ENCODE data around the gene ZCCHC24. TPM values are rescaled to one million over a fixed set of nuclear protein-coding genes. Genes with fewer than 3 reads are reported as not detected.

The ZCCHC24 gene
- total and polyA plus RNA-seq, 2 donors (not counting 3 experiments of a cell fraction or from before 2014, with no cell fraction given): 5.2 to 8.4 TPM

DNA sequence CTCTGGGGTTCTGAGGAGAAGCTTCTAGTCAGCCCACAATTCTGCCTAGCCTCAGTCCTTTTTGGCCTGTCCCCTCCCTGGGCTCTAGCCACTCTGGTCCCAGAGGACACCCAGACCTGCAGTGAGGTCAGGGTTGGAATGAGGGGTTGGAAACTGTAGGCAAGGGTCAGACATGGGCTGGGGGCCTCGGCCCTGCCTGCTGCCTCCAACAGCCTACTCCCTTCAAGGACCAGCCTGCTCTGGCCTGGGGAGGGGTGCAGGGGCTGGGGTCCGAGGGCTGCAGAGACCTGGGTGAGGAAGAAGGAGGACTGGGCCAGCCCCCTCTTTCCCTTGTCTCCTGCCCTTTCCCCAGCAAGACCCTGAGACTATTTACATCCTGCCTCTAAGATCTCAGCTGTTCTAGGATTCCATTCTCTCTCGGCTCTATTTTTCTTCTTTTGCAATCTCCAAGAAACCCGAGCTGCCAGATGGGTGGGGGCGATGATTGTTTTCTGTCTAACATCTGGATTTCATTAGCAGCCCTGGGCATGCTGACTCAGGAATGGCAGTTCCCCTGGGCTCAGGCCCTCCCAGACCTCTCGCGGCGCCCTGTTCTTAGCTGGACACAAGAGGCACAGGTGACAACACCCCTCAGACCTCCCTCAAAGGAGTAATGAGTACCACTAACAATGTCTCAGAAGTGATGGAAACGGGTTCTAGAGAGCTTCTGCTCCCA, 23.1 kb downstream of the ZCCHC24 start:
- no peaks in the 10 kb centered on the region for H3K9me3 ChIP-seq (replicated peaks; ENCODE audit: control insufficient read depth, insufficient read depth, low read length)
- intact Hi-C loops (cut with micrococcal nuclease): no loop called here
- POLR2A ChIA-PET: no interaction called here
- FAIRE-seq (no peak), DNase-seq (ENCODE audit: low read depth, low spot score) (no peak)
- no peaks in the 10 kb centered on the region for H3K9me1 ChIP-seq (replicated peaks; ENCODE audit: control insufficient read depth, extremely low read depth, insufficient read depth, low read length)
- no peak overlapping the region for H3K4me3 ChIP-seq (replicated peaks in 1 of 3; ENCODE audit: insufficient read depth in 1 of 3, low read depth in 1 of 3, low read length in 3 of 3)
- CTCF ChIA-PET: interaction anchor here (0.9 to 1.1 kb wide), 3 partner anchors 11 to 48 kb away, joined by 3 to 4 read pairs (median 4); no protein-coding TSS in a partner anchor
- H3K27ac ChIP-seq (ENCODE audit: insufficient read depth, low read depth, low read length): no peak overlapping the region
- TF ChIP-seq, protein P1, sequence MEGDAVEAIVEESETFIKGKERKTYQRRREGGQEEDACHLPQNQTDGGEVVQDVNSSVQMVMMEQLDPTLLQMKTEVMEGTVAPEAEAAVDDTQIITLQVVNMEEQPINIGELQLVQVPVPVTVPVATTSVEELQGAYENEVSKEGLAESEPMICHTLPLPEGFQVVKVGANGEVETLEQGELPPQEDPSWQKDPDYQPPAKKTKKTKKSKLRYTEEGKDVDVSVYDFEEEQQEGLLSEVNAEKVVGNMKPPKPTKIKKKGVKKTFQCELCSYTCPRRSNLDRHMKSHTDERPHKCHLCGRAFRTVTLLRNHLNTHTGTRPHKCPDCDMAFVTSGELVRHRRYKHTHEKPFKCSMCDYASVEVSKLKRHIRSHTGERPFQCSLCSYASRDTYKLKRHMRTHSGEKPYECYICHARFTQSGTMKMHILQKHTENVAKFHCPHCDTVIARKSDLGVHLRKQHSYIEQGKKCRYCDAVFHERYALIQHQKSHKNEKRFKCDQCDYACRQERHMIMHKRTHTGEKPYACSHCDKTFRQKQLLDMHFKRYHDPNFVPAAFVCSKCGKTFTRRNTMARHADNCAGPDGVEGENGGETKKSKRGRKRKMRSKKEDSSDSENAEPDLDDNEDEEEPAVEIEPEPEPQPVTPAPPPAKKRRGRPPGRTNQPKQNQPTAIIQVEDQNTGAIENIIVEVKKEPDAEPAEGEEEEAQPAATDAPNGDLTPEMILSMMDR (IDR thresholded peaks at IDR 0.05; ENCODE audit: extremely low read depth in 1 of 2, insufficient read depth in 1 of 2, low read depth in 1 of 2, low read length in 2 of 2): no peak
- TF ChIP-seq POLR2AphosphoS5 (IDR thresholded peaks at IDR 0.05; ENCODE audit: insufficient read depth, low read depth, low read length): no peak
- no peak for TF ChIP-seq JUN (IDR thresholded peaks at IDR 0.05; ENCODE audit: borderline replicate concordance, insufficient read depth, insufficient read length, low read depth)
- TF ChIP-seq GATA2 (IDR thresholded peaks at IDR 0.05; ENCODE audit: insufficient read depth, insufficient read length, low read depth, low read length): no peak
- TF ChIP-seq MYC (IDR thresholded peaks at IDR 0.05; ENCODE audit: low read depth, low read length): no peak
- TF ChIP-seq, protein P2, sequence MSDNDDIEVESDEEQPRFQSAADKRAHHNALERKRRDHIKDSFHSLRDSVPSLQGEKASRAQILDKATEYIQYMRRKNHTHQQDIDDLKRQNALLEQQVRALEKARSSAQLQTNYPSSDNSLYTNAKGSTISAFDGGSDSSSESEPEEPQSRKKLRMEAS (IDR thresholded peaks at IDR 0.05; ENCODE audit: insufficient read depth, insufficient read length): no peak
- TF ChIP-seq FOS (IDR thresholded peaks at IDR 0.05; ENCODE audit: borderline replicate concordance, insufficient read depth, low read length): no peak
- TF ChIP-seq POLR2A (IDR thresholded peaks at IDR 0.05; ENCODE audit: low read depth, low read length): no peak
- TF ChIP-seq EZH2 (IDR thresholded peaks at IDR 0.05; ENCODE audit: borderline replicate concordance, low read depth, low read length, severe bottlenecking): no peak
- no peaks in the 10 kb centered on the region for H3K4me1 ChIP-seq (ENCODE audit: control insufficient read depth, extremely low read depth, insufficient read depth, low read length)
- no peaks in the 10 kb centered on the region for H3K79me2 ChIP-seq (ENCODE audit: control insufficient read depth, insufficient read depth, low read length)
- no peak overlapping the region for H2AFZ ChIP-seq (ENCODE audit: low read depth, low read length)
- no peak overlapping the region for H3K9ac ChIP-seq (replicated peaks; ENCODE audit: extremely low read depth, insufficient read depth, low read length)
- H3K27me3 ChIP-seq (ENCODE audit: control insufficient read depth in 2 of 2, insufficient read depth in 2 of 2, low read length in 2 of 2): no peaks in the 10 kb centered on the region
- H4K20me1 ChIP-seq (replicated peaks; ENCODE audit: control insufficient read depth, extremely low read depth, insufficient read depth, low read length): no peaks in the 10 kb centered on the region
- dilution Hi-C loops (cut with MboI; ENCODE audit: extremely low pct_ligation_motif_present, low sequenced_read_pairs): no loop called here
- no TSS peak for BruUV-seq (replicated peaks)
- H3K36me3 ChIP-seq (ENCODE audit: control insufficient read depth in 2 of 2, extremely low read depth in 1 of 2, insufficient read depth in 2 of 2, low read length in 2 of 2): no peaks in the 10 kb centered on the region
- no peak overlapping the region for H3K4me2 ChIP-seq (ENCODE audit: insufficient read depth, low read length)

Measured in endothelial cell of umbilical vein (primary cell).